Colonic mucosa (tissue), 4 donors: ENCODE results near the gene FARS2. TPM values are rescaled to one million over a fixed set of nuclear protein-coding genes. Genes with fewer than 3 reads are reported as not detected.

Source experiments
- DNase-seq: peaks from one replicate; pipeline ENCODE4 v3.0.0-alpha.2; 2020
- H3K27ac ChIP-seq: fragments of 200-600 bp; one replicate; pipeline ENCODE4 v1.8.0; 2021
- H3K27me3 ChIP-seq: fragments of 200-600 bp; one replicate; pipeline ENCODE4 v1.8.0; 2021
- H3K36me3 ChIP-seq: fragments of 200-600 bp; one replicate; pipeline ENCODE4 v1.8.0; 2021
- H3K4me1 ChIP-seq: fragments of 200-600 bp; one replicate; pipeline ENCODE4 v1.8.0; 2021; ENCODE audit warnings: mild to moderate bottlenecking
- H3K4me3 ChIP-seq: fragments of 200-600 bp; one replicate; pipeline ENCODE4 v1.8.0; 2021
- H3K9ac ChIP-seq, 2 donors: one replicate each; pipeline ENCODE4 v1.7.0; 2013; ENCODE audit warnings: control low read depth in 2 of 2, low read depth in 2 of 2, low read length in 2 of 2
- H3K9me3 ChIP-seq: fragments of 200-600 bp; one replicate; pipeline ENCODE4 v1.8.0; 2021
- intact Hi-C: fragments of 100-400 bp; cut with DNase I; formaldehyde crosslinking; loops from one replicate; pipeline ENCODE4 v1.14.1; 2022
- total RNA-seq, 2 donors: library from RNA; stranded (reverse); fragmentation: NEBNext Ultra II Directional in 1 of 2; extraction: Animal tissue kit (Norgen Biotek cat#: 25700) in 1 of 2; gene quantifications; one replicate each; pipeline ENCODE4 v1.2.1, GENCODE V29; 2021
- TF ChIP-seq, protein P1 (sequence below): fragments of 200-600 bp; IDR thresholded peaks from one replicate; pipeline ENCODE4 v1.8.0; 2022; ENCODE audit warnings: antibody characterized with exemption, mild to moderate bottlenecking
- donor health status: healthy.
- donor health status: DM: no; HTN: no; CAD: no.
- donor health status: DM: no; HTN: no; CAD: no.

FARS2 gene
- total RNA-seq, 2 donors from 2014 or later = 14.7 to 23.0 TPM

DNA sequence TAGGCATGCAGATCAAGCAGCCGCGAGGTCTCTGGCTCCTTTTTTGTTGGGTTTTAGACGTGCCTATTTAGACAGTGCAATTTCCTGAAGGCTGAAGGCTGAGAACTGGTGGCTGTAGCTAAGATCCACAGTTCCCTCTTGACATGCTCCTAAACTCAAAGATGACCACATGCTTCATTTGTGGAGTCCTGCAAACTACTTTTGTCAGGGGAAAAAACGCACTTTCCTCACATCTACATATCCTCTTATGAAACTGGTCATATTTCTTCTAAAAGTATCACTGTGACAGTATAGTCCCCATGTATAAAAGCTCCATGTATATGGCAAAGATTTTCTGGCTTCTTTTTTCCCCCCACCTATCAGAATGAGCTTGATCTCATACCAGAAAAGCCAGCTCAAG lies 31.2 kb upstream of the FARS2 start:
- H3K9me3 ChIP-seq = no peaks in the 10 kb centered on the region
- H3K4me3 ChIP-seq = no peak overlapping the region
- H3K36me3 ChIP-seq = no peaks in the 10 kb centered on the region
- no peaks in the 10 kb centered on the region for H3K27me3 ChIP-seq
- no peak overlapping the region for H3K9ac ChIP-seq
- TF ChIP-seq, protein P1, sequence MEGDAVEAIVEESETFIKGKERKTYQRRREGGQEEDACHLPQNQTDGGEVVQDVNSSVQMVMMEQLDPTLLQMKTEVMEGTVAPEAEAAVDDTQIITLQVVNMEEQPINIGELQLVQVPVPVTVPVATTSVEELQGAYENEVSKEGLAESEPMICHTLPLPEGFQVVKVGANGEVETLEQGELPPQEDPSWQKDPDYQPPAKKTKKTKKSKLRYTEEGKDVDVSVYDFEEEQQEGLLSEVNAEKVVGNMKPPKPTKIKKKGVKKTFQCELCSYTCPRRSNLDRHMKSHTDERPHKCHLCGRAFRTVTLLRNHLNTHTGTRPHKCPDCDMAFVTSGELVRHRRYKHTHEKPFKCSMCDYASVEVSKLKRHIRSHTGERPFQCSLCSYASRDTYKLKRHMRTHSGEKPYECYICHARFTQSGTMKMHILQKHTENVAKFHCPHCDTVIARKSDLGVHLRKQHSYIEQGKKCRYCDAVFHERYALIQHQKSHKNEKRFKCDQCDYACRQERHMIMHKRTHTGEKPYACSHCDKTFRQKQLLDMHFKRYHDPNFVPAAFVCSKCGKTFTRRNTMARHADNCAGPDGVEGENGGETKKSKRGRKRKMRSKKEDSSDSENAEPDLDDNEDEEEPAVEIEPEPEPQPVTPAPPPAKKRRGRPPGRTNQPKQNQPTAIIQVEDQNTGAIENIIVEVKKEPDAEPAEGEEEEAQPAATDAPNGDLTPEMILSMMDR = no peak
- no peak for DNase-seq
- intact Hi-C loops = no loop called here
- no peak overlapping the region for H3K27ac ChIP-seq
- H3K4me1 ChIP-seq = no peaks in the 10 kb centered on the region

DNA sequence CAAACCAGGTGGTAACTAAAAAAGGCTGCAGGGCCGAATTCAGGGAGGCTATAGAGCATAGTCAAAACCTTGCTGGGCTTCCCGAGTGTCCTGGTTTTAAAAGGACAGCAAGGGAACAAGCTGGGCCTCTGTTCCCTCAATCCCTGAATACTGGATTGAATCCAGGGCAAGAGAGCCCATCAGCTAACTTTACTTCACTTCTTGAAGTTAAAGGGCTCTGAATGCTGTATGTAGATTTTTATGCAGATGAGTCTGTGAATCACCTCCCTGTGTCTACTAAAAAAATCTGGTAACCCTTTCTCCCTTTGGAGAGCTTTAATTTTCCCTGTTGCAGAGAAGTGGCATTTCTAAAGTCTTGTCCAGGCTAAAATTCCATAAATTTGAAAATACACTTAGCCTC lies 30.0 kb upstream of the FARS2 start:
- no peak overlapping the region for H3K27ac ChIP-seq
- no peaks in the 10 kb centered on the region for H3K9me3 ChIP-seq
- no peaks in the 10 kb centered on the region for H3K27me3 ChIP-seq
- no peak overlapping the region for H3K9ac ChIP-seq
- no peak overlapping the region for H3K4me3 ChIP-seq
- no peak for DNase-seq
- TF ChIP-seq, protein P1 = no peak
- intact Hi-C loops = no loop called here
- no peaks in the 10 kb centered on the region for H3K36me3 ChIP-seq
- H3K4me1 ChIP-seq = no peaks in the 10 kb centered on the region

DNA sequence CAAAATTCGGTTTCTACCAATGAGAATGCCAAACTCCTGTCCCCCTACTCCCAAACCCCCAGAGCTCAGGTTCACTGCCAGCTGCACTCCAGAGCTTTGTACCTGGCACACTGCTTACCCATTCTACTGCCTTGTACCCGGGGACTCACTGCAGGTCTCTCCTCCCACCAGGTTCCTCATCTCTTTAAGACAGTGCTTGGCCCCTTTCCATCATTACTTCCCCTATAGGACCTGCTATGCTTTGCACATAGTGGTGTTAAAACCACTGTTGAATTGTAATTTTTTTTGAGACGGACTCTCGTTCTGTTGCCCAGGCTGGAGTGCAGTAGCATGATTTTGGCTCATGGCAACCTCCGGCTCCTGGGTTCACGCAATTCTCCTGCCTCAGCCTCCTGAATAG lies 26.4 kb upstream of the FARS2 start:
- no peaks in the 10 kb centered on the region for H3K36me3 ChIP-seq
- TF ChIP-seq, protein P1 = no peak
- H3K27ac ChIP-seq = no peak overlapping the region
- no peaks in the 10 kb centered on the region for H3K4me1 ChIP-seq
- DNase-seq = no peak
- intact Hi-C loops = no loop called here
- no peak overlapping the region for H3K4me3 ChIP-seq
- H3K9ac ChIP-seq = no peak overlapping the region
- no peaks in the 10 kb centered on the region for H3K27me3 ChIP-seq
- no peaks in the 10 kb centered on the region for H3K9me3 ChIP-seq

DNA sequence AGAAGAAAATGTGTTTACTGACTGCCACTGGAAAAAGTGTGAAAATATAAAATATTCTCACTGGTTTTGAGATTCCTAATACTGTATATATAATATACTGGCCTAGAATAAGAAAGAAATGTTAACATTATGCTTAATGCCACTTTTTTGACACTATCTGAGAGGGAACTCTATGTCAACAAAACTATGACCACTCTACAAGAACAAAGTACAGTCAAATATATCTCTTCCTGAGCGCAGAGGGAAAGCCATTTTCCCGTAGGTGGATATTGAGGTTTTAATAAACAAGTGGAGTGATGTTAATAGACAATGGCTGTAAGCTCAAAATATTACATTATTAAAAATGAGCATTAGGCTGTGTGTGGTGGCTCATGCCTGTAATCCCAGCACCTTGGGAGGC lies 25.5 kb upstream of the FARS2 start:
- H3K9ac ChIP-seq = no peak overlapping the region
- intact Hi-C loops = no loop called here
- H3K27ac ChIP-seq = no peak overlapping the region
- TF ChIP-seq, protein P1 = no peak
- DNase-seq = no peak
- no peaks in the 10 kb centered on the region for H3K9me3 ChIP-seq
- H3K27me3 ChIP-seq = no peaks in the 10 kb centered on the region
- no peaks in the 10 kb centered on the region for H3K36me3 ChIP-seq
- H3K4me3 ChIP-seq = no peak overlapping the region
- H3K4me1 ChIP-seq = no peaks in the 10 kb centered on the region

DNA sequence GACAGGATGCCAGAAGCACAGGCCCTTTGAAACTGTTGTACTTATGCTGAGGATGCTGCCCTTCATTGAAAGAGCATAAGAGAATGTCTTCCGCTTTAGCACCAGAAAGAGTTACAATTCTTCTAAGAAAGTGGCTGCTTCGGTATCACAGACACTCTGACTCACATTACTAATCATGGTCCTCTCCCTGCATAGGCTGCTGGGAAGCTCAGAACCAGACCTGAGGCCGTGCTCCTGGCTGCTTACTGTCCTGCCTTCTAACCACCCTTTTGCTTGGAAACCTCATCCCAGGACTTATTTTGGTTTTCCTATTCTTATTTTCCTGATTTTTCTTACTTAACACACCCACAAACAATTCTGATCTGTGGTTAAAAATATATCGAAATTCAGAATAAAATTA lies 23.5 kb upstream of the FARS2 start:
- DNase-seq = no peak
- intact Hi-C loops = no loop called here
- Histone ChIP-seq H3K9me3 (no peaks in the 10 kb centered on the region), H3K27me3 (no peaks in the 10 kb centered on the region), H3K4me1 (no peaks in the 10 kb centered on the region), H3K36me3 (no peaks in the 10 kb centered on the region), H3K9ac (no peak overlapping the region), H3K27ac (no peak overlapping the region), H3K4me3 (no peak overlapping the region)
- TF ChIP-seq, protein P1 = no peak

DNA sequence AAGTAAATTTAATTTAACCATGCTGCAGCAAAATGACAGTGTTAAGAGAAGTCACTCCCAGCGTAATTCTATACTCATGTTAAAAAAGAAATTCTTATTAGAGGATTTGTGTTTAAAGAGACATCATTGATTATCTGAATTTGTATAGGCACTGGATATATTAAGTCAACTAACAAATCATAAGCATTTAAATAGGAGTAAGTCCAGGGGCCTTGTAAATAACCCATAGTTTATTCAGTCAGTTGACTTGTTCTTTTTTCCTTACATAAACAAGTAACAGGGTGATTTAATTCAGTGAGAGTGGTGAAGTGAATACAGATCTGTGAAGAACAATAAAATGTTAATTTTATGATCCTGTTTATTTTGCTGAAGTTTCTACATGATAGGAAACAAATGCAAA lies 23.0 kb upstream of the FARS2 start:
- TF ChIP-seq, protein P1 = no peak
- no peak overlapping the region for H3K27ac ChIP-seq
- intact Hi-C loops = no loop called here

More for the DNA sequence above, 23.0 kb upstream of the FARS2 start:
- no peak overlapping the region for H3K9ac ChIP-seq
- H3K4me3 ChIP-seq = no peak overlapping the region
- H3K36me3 ChIP-seq = no peaks in the 10 kb centered on the region
- H3K4me1 ChIP-seq = no peaks in the 10 kb centered on the region
- no peaks in the 10 kb centered on the region for H3K9me3 ChIP-seq
- DNase-seq = no peak
- H3K27me3 ChIP-seq = no peaks in the 10 kb centered on the region
